Activated T-cell treated with anti-CD3 and anti-CD28 coated beads, Interleukin-2, amount 50 U/mL, for 4 hours (primary cell): ENCODE data around the gene WDR18. TPM values are rescaled to one million over a fixed set of nuclear protein-coding genes. Genes with fewer than 3 reads are reported as not detected.

Source experiments
- ATAC-seq, 2 donors: fragments of 200-7000 bp; cut with Tn5 transposase; one replicate each; pipeline ENCODE4 v1.10.0; 2021
- DNase-seq: peaks from one replicate; pipeline ENCODE4 v3.0.0-alpha.2; 2020
- H3K27me3 Mint-ChIP-seq: one replicate; pipeline ENCODE4 v1.8.0; 2021; ENCODE audit warnings: low read depth, mixed read lengths
- H3K36me3 Mint-ChIP-seq: one replicate; pipeline ENCODE4 v1.8.0; 2022; ENCODE audit warnings: mixed read lengths; ENCODE audit not compliant: insufficient read depth
- H3K4me1 Mint-ChIP-seq: one replicate; pipeline ENCODE4 v1.8.0; 2021; ENCODE audit warnings: low read depth, mixed read lengths
- H3K4me3 Mint-ChIP-seq: one replicate; pipeline ENCODE4 v1.8.0; 2021; ENCODE audit warnings: mild to moderate bottlenecking, moderate library complexity, mixed read lengths
- H3K9me3 Mint-ChIP-seq: one replicate; pipeline ENCODE4 v1.8.0; 2021; ENCODE audit warnings: mixed read lengths
- total RNA-seq, 3 donors: library from RNA; stranded (reverse); gene quantifications; one replicate each; pipeline ENCODE4 v1.2.1, GENCODE V29; 2021

The WDR18 gene
- total RNA-seq, 3 donors from 2014 or later, result 163 to 217 (median 199) TPM

DNA sequence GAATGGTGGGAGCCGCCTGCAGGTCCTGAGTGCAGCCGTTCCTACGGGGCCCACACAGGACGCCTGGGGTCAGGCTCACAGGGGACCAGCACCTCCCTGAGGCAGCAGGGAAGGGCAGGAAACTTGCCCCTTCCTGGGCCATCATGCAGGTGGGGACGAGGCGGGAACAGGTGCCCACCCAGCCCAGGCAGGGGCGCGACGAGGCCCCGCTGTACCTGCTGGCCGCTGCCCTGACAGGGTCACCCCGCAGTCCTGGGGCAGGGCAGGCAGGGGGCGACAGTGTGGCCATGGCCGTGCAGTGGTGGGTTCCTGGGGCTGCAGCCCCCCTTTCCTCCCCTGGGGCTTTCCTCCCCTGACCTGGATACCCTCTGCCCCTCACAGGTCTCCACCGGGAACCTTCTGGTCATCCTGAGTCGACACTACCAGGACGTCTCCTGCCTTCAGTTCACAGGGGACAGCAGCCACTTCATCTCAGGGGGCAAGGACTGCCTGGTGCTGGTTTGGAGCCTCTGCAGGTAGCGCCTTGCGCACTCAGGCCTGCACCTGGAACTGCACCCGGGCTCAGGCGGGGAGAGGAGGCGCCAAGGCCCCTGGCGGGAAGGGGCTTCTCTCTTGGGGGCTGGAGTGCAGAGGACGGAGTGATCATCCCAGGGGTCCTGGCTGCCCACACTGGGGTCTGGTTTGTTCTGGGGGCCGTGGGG lies 5.4 kb downstream of the WDR18 start:
- H3K36me3 Mint-ChIP-seq, result peaks cover 12% of the 10 kb centered on the region

DNA sequence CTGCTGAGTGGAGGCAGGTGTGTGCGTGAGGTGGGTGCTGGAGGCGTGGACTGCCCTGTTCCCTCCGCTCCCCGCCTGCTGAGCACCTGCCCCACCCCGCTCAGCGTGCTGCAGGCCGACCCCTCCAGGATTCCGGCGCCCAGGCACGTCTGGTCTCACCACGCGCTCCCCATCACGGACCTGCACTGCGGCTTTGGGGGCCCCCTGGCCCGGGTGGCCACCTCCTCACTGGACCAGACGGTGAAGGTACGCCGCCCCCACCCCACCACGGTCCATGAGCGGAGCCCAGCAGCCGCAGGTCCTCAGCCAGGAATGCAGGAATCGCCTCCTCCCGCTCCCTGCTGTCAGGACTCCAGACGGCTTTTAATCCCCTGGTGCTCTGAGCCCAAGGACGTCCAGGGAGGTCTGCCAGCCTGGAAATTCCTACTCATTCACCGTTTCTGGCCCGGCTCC lies 6.0 kb downstream of the WDR18 start:
- peaks cover 4% of the 10 kb centered on the region for H3K4me1 Mint-ChIP-seq
- no peak for DNase-seq
- no peaks in the 10 kb centered on the region for H3K9me3 Mint-ChIP-seq
- ATAC-seq, result no peak
- no peaks in the 10 kb centered on the region for H3K27me3 Mint-ChIP-seq
- peaks cover 12% of the 10 kb centered on the region for H3K36me3 Mint-ChIP-seq
- no peak overlapping the region for H3K4me3 Mint-ChIP-seq

More for the DNA sequence above, 5.4 kb downstream of the WDR18 start:
- DNase-seq (no peak), ATAC-seq (no peak)
- no peaks in the 10 kb centered on the region for H3K27me3 Mint-ChIP-seq
- no peaks in the 10 kb centered on the region for H3K9me3 Mint-ChIP-seq
- H3K4me1 Mint-ChIP-seq, result peaks cover 9% of the 10 kb centered on the region
- no peak overlapping the region for H3K4me3 Mint-ChIP-seq

GRCh38 chr19:990746-991145 lies 6.6 kb downstream of the WDR18 start:
- Mint-ChIP-seq H3K9me3 (no peaks in the 10 kb centered on the region), H3K4me1 (peaks cover under 1% of the 10 kb centered on the region), H3K27me3 (no peaks in the 10 kb centered on the region), H3K36me3 (peaks cover 12% of the 10 kb centered on the region), H3K4me3 (no peak overlapping the region)
- DNase-seq, result no peak
- ATAC-seq, result no peak

GRCh38 chr19:991174-991931 lies 7.2 kb downstream of the WDR18 start:
- peaks cover 2% of the 10 kb centered on the region for H3K4me1 Mint-ChIP-seq
- ATAC-seq (peak; percentile 65 to 72), DNase-seq (peak; percentile 37)
- H3K36me3 Mint-ChIP-seq, result peaks cover 12% of the 10 kb centered on the region
- H3K27me3 Mint-ChIP-seq, result no peaks in the 10 kb centered on the region
- H3K9me3 Mint-ChIP-seq, result no peaks in the 10 kb centered on the region
- no peak overlapping the region for H3K4me3 Mint-ChIP-seq

DNA sequence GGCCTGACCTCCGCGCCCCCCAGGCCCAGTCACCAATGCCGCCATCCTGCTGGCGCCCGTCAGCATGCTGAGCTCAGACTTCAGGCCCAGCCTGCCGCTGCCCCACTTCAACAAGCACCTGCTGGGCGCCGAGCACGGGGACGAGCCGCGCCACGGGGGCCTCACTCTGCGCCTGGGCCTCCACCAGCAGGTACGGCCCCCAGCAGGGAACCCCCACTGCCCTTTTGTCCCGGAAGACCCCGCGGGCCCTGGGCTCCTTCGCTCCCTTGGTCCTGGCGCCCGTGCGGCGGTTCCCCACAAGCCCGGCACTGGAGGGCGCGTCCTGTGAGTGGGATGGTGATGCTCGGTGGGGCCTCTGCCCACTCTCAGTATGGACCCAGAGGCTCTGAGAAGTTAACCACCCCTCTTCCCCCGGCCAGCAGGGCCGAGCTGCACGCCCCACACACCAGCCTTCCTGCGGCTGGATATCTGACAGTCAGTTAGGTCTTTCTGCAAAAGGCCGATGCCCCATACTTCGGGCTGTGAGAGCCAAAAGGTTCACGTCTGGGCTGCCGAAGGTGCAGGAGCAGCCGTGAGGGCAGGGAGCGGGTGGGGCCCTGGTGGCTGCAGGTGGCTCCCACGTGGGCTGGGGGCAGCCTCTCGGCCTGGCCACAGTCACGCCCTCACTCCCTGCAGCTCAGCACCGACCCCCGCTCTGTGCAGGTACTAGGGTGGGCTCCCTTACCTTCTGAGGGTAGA lies 8.0 kb downstream of the WDR18 start:
- Mint-ChIP-seq H3K4me3 (no peak overlapping the region), H3K9me3 (no peaks in the 10 kb centered on the region), H3K4me1 (peaks cover 7% of the 10 kb centered on the region), H3K36me3 (peaks cover 8% of the 10 kb centered on the region), H3K27me3 (no peaks in the 10 kb centered on the region)
- ATAC-seq (no peak), DNase-seq (no peak)

DNA sequence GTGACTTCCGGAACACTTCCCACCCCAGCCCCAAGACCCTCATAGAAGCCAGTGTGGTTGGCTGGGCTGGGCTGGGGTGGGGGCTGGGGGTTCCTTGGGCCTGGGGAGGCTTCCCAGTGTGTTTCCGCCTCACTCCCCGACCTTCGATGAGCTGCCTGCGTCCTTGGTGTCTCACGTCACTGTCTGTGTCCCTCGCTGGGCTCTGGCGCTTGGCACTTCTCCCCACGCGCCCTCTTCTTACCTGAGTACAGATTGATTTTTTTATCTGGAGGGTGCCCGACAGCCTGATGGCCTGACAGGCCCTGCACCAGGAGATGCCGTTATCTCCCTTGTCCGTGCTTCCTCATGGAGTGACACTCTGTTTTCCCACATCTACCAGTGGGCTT lies 8.5 kb downstream of the WDR18 start:
- Mint-ChIP-seq H3K9me3 (no peaks in the 10 kb centered on the region), H3K27me3 (no peaks in the 10 kb centered on the region), H3K4me1 (peaks cover 7% of the 10 kb centered on the region), H3K36me3 (peaks cover 8% of the 10 kb centered on the region), H3K4me3 (no peak overlapping the region)
- ATAC-seq (no peak), DNase-seq (no peak)

DNA sequence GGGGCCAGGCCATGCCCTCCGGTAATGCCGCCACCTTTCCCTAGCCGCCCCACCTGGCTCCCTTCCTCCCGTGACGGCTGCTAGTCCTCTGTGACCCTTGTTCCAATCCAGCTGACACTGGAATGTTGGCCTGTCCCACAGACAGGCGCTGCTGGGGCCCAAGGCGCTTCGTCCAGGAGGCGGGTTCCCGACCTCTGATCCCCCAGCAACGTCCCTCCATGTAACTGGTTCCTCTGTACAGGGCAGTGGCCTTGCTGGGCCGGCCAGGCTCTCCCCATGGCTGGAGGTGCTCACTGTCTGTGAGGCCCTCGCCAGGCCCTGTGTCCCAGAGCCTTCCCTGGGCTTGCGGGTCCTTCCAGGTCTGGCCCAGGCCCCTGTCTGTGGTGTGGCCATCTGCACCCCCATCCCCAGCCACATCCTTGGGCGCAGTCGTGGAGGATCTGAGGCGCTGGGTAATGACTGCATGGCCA lies 9.3 kb downstream of the WDR18 start:
- H3K4me1 Mint-ChIP-seq, result peaks cover 7% of the 10 kb centered on the region
- H3K27me3 Mint-ChIP-seq, result peaks cover 5% of the 10 kb centered on the region
- no peak for ATAC-seq
- no peaks in the 10 kb centered on the region for H3K9me3 Mint-ChIP-seq
- H3K36me3 Mint-ChIP-seq, result peaks cover 5% of the 10 kb centered on the region
- DNase-seq, result no peak
- H3K4me3 Mint-ChIP-seq, result no peak overlapping the region

- ATAC-seq, result no peak
- peaks cover 8% of the 10 kb centered on the region for H3K27me3 Mint-ChIP-seq
These were observed 9.8 kb downstream of the WDR18 start for GRCh38 chr19:993831-994393.

GRCh38 chr19:994516-994915 lies 10.4 kb downstream of the WDR18 start:
- peaks cover 14% of the 10 kb centered on the region for H3K27me3 Mint-ChIP-seq
- no peak overlapping the region for H3K4me3 Mint-ChIP-seq
- peaks cover 5% of the 10 kb centered on the region for H3K36me3 Mint-ChIP-seq
- ATAC-seq (no peak), DNase-seq (no peak)
- no peaks in the 10 kb centered on the region for H3K9me3 Mint-ChIP-seq
- peaks cover 7% of the 10 kb centered on the region for H3K4me1 Mint-ChIP-seq

More at GRCh38 chr19:993831-994393, 9.8 kb downstream of the WDR18 start:
- no peak for DNase-seq
- Mint-ChIP-seq H3K9me3 (no peaks in the 10 kb centered on the region), H3K4me3 (no peak overlapping the region), H3K36me3 (peaks cover 5% of the 10 kb centered on the region), H3K4me1 (peaks cover 7% of the 10 kb centered on the region)

GRCh38 chr19:995051-995827 lies 11.1 kb downstream of the WDR18 start:
- ATAC-seq, result no peak
- Mint-ChIP-seq H3K36me3 (peaks cover 5% of the 10 kb centered on the region), H3K27me3 (peaks cover 18% of the 10 kb centered on the region), H3K9me3 (no peaks in the 10 kb centered on the region), H3K4me3 (no peak overlapping the region), H3K4me1 (peaks cover 7% of the 10 kb centered on the region)
- DNase-seq, result no peak

GRCh38 chr19:996051-996838 lies 12.1 kb downstream of the WDR18 start:
- Mint-ChIP-seq H3K36me3 (peaks cover 5% of the 10 kb centered on the region), H3K4me1 (peaks cover 8% of the 10 kb centered on the region), H3K9me3 (no peaks in the 10 kb centered on the region), H3K27me3 (peaks cover 22% of the 10 kb centered on the region), H3K4me3 (peak overlapping the region; percentile 59)
- ATAC-seq (peak; percentile 39 to 48), DNase-seq (peak; percentile 72)

DNA sequence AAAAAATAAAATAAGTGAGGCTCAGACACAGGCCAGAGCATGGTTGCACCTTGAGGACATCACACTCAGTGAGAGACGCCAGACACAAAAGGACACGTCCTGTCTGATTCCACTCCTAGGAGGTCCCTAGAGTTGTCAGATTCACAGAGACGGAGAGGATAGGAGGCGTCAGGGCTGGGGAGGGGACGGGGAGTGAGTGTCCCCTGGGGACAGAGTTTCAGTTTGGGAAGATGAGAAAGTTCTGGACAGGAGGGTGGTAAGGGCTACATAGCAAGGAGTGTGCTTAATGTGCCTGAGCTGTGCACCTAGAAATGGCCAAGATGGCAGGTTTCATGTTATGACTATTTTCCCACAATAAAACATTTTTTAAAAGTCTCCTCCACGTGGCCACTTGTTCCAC lies 13.9 kb downstream of the WDR18 start:
- H3K36me3 Mint-ChIP-seq, result peaks cover 2% of the 10 kb centered on the region
- H3K4me1 Mint-ChIP-seq, result peaks cover 11% of the 10 kb centered on the region
- DNase-seq, result no peak
- peaks cover 27% of the 10 kb centered on the region for H3K27me3 Mint-ChIP-seq
- H3K4me3 Mint-ChIP-seq, result no peak overlapping the region
- no peak for ATAC-seq
- no peaks in the 10 kb centered on the region for H3K9me3 Mint-ChIP-seq

DNA sequence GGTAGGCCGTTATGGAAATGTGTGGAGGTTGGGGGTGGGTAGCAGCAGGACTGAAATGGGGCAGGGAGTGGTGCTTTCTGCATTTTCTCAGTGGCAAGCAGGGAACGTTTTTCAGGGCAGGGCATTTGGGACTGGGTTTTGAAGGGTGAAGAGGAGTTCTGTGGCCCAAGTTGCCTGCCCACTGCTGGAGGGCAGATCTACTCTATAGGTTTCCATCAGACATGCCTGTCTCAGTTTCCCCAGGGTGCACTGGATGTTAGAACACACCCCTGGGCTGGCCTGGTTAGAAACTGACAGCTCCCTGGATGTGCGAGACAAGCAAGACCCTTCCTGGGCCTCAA lies 15.2 kb downstream of the WDR18 start:
- no peak for DNase-seq
- Mint-ChIP-seq H3K36me3 (no peaks in the 10 kb centered on the region), H3K4me3 (no peak overlapping the region), H3K27me3 (peaks cover 30% of the 10 kb centered on the region), H3K9me3 (no peaks in the 10 kb centered on the region), H3K4me1 (peaks cover 11% of the 10 kb centered on the region)
- ATAC-seq, result no peak
